Measurements from ENCODE around the gene ARSI.
A peak's percentile ranks its signal among the peaks of the same experiment; 100 is the strongest.

DNA sequence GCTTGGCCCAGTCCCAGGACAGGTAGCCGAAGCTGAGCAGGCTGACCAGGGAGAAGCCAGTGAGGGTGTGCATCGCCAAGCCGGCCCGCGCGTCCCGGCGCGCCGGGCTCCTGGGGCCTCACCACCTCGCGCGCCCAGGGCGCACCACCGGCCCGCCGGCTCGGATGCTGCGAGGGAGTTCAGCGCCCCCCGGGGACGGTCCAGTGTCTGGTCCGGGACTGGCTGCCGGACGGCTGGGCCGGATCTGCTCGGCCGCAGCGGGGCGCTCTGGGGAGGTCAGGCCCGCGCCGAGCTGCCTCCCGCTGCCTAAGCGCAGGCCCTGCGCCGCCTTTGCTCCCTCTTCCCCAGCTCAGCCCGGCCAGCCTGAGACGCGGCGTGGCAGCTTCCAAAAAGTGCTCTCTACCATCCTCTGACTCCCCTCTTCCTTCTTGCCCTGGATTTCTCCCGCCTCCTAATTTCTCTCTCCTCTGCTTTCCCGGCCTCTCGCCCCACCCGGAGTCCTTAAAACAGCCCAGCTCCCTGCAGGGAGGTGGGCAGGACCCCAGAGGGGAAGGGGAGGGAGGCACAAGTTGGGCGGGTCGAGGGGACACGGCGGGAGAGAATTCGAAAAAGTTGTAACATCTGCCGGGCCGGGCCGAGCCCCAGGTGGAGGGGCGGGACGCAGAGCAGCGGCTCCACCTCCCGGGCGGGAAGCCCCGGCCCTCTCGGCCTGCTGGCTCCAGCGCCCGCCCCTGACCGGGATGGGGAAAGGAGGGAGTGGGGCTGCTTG is at the start of gene ARSI:
- TF ChIP-seq, protein P1, sequence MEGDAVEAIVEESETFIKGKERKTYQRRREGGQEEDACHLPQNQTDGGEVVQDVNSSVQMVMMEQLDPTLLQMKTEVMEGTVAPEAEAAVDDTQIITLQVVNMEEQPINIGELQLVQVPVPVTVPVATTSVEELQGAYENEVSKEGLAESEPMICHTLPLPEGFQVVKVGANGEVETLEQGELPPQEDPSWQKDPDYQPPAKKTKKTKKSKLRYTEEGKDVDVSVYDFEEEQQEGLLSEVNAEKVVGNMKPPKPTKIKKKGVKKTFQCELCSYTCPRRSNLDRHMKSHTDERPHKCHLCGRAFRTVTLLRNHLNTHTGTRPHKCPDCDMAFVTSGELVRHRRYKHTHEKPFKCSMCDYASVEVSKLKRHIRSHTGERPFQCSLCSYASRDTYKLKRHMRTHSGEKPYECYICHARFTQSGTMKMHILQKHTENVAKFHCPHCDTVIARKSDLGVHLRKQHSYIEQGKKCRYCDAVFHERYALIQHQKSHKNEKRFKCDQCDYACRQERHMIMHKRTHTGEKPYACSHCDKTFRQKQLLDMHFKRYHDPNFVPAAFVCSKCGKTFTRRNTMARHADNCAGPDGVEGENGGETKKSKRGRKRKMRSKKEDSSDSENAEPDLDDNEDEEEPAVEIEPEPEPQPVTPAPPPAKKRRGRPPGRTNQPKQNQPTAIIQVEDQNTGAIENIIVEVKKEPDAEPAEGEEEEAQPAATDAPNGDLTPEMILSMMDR (conservative IDR thresholded peaks at IDR 0.05 in 1 of 2, IDR thresholded peaks at IDR 0.05 in 1 of 2; ENCODE audit: extremely low read depth in 1 of 2, insufficient read depth in 1 of 2, low read depth in 1 of 2, low read length in 2 of 2): peak in 1 of 2 donors; percentile 38
- TF ChIP-seq EZH2 (IDR thresholded peaks at IDR 0.05; ENCODE audit: borderline replicate concordance, low read length): no peak

All from mammary epithelial cell (primary cell).